IPS DF 4.7 (cell line): Measurements from ENCODE around the gene TLR5.

Experiments
- DNase-seq: peaks from one replicate; pipeline ENCODE4 v3.0.0-alpha.2; 2013; ENCODE audit warnings: low spot score; ENCODE audit errors: extremely low read depth

TLR5 gene

DNA sequence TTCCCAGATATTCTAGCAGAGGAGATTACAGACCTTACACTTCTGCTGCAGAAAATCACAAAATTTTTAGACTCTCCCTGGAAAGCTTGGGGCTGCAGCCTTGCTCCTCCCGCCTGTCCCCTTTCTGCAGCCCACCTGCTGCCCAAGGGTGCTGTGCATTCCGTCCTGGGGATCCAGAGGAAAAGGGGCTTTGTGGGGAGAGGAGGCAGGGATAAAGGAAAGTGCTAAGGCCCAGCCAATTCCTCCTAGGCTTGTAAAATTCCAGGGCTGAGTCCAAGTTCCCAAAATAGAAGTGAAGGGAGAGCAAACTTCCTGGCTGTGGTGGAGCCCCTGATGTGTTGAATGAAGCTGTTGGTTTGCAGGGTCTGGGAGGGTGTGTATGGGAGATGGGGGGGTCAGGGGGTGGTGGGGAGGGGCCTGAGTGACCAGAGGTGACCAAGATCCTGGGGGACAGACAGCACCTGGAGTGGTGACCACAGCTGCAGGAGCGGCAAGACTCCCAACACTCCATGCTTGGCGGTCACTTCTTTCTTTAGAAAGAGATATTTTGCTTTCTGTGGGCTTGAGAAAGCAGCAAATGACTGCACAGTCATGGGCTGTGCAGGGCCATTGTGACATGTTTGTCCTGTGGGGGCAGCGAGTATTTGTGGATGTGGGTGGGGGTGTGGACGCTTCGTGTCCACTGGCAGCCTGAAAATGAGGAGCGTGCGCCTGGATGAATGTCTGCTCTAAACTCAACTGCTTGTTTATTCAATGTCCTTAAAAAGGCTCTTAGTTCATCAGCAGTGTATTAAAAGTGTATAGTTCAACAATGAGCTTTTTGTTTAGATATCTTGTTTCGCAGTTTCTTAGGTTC is 68.4 kb downstream of the TLR5 start:
- no peak for DNase-seq

DNA sequence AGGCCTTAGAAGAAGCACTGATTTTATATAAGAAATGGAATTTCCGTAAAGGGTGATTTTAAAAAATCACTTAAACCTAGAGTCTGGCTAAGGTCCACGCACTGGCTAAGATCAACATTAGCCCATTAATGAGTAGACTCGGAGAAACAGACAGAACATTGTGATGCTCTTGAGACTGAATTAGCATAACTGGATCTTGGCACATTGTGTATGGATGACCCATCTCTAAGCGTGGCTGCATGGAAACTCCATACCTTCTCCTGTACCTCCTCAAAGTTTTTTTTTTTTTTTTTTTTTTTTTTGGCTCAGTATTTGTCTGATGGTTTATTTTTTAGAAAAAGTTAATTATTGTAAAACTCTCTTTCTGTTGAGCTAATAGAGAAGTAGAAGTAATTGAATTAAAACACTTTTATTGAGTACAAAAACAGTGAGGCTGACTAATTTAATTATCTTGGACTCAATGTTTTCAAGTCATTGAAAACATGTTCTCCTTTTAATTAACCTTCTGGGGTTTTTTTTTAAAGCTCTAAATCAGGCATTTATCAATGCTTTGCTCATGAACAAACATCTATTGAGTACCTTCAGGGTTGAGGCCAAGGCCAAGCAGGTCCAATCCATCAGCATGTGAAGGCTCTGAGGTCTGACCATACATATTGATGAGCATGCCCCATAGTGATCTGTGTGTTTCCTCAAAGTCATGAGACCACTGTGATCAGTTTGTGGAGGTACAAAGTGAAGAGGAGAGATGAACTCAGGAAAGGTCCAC is 74.0 kb downstream of the TLR5 start:
- no peak for DNase-seq

- DNase-seq = no peak
Observed at GRCh38 chr1:223067914-223068313, 75.1 kb downstream of the TLR5 start.

- DNase-seq = no peak
Observed at GRCh38 chr1:223066415-223066814, 76.6 kb downstream of the TLR5 start.

- no peak for DNase-seq
Observed at GRCh38 chr1:223062177-223062576, 80.9 kb downstream of the TLR5 start.

DNA sequence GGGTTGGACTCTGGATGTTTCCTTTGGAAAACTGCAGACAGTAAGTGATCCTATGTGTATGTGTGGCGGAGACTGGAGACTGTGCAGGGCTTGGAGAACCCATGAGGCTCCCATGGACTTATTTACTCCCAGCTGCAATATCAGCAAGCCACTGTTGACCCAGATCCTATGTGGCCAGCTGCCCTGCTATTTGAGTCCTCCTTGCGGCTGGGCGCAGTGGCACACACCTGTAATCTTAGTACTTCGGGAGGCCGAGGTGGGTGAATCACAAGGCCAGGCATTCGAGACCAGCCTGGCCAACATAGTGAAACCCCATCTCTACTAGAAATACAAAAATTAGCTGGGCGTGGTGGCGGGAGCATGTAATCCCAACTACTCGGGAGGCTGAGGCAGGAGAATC is 83.5 kb downstream of the TLR5 start:
- DNase-seq = no peak
